Cardiac muscle cell (in vitro differentiated cells and primary cell): Measurements from ENCODE around the gene DOCK7. TPM values are rescaled to one million over a fixed set of nuclear protein-coding genes. Genes with fewer than 3 reads are reported as not detected.
"Not testable (repeated sequence)": the region's sequence is repeated elsewhere in the genome, so short reads cannot be mapped to it uniquely, and the experiment has no call there.

Source experiments
- DNase-seq, 2 donors: peaks; one replicate each; pipeline versions ENCODE4 v3.0.0 to v3.0.0-alpha.2; 2010 to 2017; ENCODE audit warnings: low read depth in 1 of 2, low spot score in 1 of 2
- H3K27ac ChIP-seq: fragments of 200-600 bp; sonication (generic); 2 replicates; pipeline ENCODE4 v1.5.1; 2016
- H3K27me3 ChIP-seq: fragments of 200-600 bp; sonication (generic); 2 replicates; pipeline ENCODE4 v1.6.0; 2016; ENCODE audit warnings: control low read depth
- H3K36me3 ChIP-seq: fragments of 200-600 bp; sonication (generic); 2 replicates; pipeline ENCODE4 v1.5.1; 2016; ENCODE audit warnings: control low read depth
- H3K4me1 ChIP-seq: fragments of 200-600 bp; sonication (generic); 2 replicates; pipeline ENCODE4 v1.8.1; 2017; ENCODE audit warnings: low read depth, mild to moderate bottlenecking, mixed run types
- H3K4me3 ChIP-seq: fragments of 200-600 bp; sonication (generic); 2 replicates; pipeline ENCODE4 v1.5.1; 2016; ENCODE audit warnings: mild to moderate bottlenecking
- H3K9me3 ChIP-seq: fragments of 200-600 bp; sonication (generic); 2 replicates; pipeline ENCODE4 v1.5.1; 2017; ENCODE audit warnings: low read depth, mild to moderate bottlenecking, control low read depth
- polyA plus RNA-seq: library from polyadenylated mRNA; unstranded; fragments of >200 nt; fragmentation: Nextera tagmentation; extraction: Ambion mirVana; gene quantifications from 2 replicates; pipeline ENCODE4 v1.2.1, GENCODE V29; 2016
- total RNA-seq: library from RNA; depleted of rRNA; stranded (reverse); fragments of >200 nt; gene quantifications from 2 replicates; pipeline ENCODE4 v1.2.3, GENCODE V29; 2016
- TF ChIP-seq, protein P1 (sequence below): IDR thresholded peaks from 2 replicates; pipeline ENCODE4 v1.5.1; 2012; ENCODE audit warnings: low read depth, mild to moderate bottlenecking, low read length

The DOCK7 gene
- total and polyA plus RNA-seq, 2 experiments from 2014 or later = 17.5 to 79.6 TPM

DNA sequence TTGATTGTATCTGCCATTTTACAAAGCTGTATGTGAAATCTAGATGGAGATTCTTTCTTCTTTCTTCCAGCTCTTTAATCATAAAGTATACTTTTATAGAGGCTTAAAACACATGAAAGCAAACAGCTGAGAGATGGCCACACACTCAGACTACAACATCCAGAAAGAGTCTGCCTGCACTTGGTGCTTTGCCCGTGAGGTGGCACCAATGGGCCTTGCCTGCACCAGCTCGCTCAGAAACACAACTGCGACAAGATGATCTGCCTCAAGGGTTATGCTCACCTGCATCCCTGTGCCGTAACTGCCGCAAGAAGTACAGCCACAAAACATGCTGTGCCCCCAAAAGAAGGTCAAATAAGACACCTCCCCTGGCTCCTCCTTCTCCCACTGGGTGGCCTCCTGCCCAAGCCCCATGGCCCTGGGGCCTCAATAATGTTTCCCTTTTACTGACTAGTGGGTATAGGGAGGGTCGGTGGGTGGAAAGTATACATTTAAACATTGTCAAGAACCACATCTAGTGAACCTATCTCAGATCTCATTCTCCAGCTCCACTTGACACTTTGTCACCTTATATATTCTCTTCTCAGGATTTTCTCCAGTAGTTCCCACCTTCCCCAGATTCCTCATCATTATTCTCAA, 157.6 kb downstream of the DOCK7 start:
- TF ChIP-seq, protein P1, sequence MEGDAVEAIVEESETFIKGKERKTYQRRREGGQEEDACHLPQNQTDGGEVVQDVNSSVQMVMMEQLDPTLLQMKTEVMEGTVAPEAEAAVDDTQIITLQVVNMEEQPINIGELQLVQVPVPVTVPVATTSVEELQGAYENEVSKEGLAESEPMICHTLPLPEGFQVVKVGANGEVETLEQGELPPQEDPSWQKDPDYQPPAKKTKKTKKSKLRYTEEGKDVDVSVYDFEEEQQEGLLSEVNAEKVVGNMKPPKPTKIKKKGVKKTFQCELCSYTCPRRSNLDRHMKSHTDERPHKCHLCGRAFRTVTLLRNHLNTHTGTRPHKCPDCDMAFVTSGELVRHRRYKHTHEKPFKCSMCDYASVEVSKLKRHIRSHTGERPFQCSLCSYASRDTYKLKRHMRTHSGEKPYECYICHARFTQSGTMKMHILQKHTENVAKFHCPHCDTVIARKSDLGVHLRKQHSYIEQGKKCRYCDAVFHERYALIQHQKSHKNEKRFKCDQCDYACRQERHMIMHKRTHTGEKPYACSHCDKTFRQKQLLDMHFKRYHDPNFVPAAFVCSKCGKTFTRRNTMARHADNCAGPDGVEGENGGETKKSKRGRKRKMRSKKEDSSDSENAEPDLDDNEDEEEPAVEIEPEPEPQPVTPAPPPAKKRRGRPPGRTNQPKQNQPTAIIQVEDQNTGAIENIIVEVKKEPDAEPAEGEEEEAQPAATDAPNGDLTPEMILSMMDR = peak; percentile 69
- Histone ChIP-seq H3K4me3 (no peak overlapping the region), H3K27me3 (no peaks in the 10 kb centered on the region), H3K4me1 (peaks cover 11% of the 10 kb centered on the region), H3K36me3 (peaks cover 5% of the 10 kb centered on the region), H3K27ac (no peak overlapping the region), H3K9me3 (no peaks in the 10 kb centered on the region)
- peak; percentile 53 to 73 for DNase-seq

DNA sequence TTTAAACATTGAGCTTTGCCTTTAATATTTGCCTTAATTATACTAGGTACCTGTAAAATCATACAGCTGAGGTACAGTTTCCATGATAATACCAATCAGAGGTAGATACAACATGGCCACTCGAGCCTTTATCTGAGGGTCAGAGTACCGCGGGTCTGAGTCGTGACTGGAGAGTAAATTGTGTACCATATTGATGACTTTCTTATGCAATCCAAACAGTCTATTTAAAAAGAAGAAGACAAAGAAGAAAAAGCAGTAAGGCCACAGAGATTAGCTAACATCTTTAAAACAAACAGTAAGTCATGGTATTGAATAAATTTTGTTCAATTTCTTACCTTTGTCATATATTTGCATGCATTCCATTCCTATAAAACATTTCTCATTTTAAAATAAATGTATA, 159.0 kb downstream of the DOCK7 start:
- Histone ChIP-seq H3K36me3 (no peaks in the 10 kb centered on the region), H3K27me3 (no peaks in the 10 kb centered on the region), H3K4me3 (no peak overlapping the region), H3K27ac (no peak overlapping the region), H3K9me3 (no peaks in the 10 kb centered on the region), H3K4me1 (peaks cover 11% of the 10 kb centered on the region)
- TF ChIP-seq, protein P1 = no peak
- DNase-seq = no peak

DNA sequence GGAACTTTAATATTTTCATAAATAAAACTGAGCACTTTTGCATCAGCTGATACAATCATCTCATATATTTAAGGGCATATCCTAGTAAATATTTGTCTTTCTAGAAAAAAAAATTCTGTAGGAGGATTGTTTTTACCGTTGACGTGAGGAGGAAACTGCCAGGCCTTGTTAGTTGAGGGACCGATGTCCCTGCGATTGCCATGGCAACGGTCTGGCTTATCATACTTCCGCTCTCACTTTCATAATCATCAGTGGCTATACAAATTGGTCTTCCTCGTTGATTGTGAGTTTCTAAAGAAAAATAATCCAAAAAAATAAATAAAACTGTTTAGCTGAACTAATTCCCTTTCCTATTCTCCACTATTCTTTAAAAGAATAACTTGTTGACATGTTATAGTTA, 160.2 kb downstream of the DOCK7 start:
- peak in 1 of 2 donors; percentile 55 for DNase-seq
- Histone ChIP-seq H3K27me3 (no peaks in the 10 kb centered on the region), H3K27ac (no peak overlapping the region), H3K4me1 (peaks cover 6% of the 10 kb centered on the region), H3K4me3 (no peak overlapping the region), H3K36me3 (no peaks in the 10 kb centered on the region), H3K9me3 (no peaks in the 10 kb centered on the region)
- TF ChIP-seq, protein P1 = no peak

DNA sequence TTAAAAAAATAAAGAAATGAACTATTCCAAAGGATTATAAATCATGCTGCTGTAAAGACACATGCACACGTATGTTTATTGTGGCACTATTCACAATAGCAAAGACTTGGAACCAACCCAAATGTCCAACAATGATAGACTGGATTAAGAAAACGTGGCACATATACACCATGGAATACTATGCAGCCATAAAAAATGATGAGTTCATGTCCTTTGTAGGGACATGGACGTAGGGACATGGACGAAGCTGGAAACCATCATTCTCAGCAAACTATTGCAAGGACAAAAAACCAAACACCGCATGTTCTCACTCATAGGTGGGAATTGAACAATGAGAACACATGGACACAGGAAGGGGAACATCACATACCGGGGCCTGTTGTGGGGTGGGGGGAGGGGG, 160.8 kb downstream of the DOCK7 start:
- not testable (repeated sequence) for H3K27ac ChIP-seq, H3K4me1 ChIP-seq, H3K4me3 ChIP-seq, H3K27me3 ChIP-seq, H3K9me3 ChIP-seq, H3K36me3 ChIP-seq, DNase-seq

DNA sequence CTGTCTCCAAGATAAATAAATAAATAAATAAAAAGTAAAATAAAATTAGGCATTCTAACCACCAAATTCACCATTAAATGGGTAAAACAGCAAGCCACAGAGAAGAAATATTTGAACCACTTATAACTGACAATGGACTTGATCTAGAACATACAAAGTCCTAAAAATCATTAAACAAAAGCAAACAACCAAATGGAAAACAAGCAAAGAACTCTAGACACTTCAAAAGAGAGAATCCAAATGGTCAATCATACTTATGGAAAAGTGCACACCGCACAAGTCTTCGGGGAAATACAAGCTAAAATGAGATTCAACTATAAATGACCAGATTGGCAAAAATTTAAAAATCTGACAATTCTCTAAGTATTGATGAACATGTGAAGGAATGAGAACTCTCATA, 164.3 kb downstream of the DOCK7 start:
- Histone ChIP-seq H3K4me3 (no peak overlapping the region), H3K36me3 (no peaks in the 10 kb centered on the region), H3K4me1 (no peaks in the 10 kb centered on the region), H3K9me3 (no peaks in the 10 kb centered on the region), H3K27me3 (no peaks in the 10 kb centered on the region), H3K27ac (no peak overlapping the region)
- TF ChIP-seq, protein P1 = no peak
- DNase-seq = no peak

DNA sequence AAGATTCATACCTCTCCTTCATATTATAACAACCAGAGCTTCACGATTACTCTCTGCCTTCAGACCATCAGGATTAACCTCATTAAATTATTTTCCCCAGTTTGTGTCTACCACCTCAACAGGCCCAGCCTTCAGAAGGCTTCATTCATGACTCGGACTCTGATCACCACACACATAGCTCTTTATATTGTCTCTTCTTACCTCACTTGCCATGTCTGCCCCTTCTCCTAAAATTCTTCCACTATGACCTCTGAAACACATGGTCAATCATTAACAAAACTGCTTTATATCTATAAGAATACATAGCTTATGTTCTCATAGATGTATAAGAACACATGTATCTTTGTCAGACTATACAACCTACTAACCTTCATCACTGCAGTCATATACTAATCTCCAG, 171.6 kb downstream of the DOCK7 start:
- Histone ChIP-seq H3K9me3 (no peaks in the 10 kb centered on the region), H3K4me1 (no peaks in the 10 kb centered on the region), H3K27ac (no peak overlapping the region), H3K27me3 (no peaks in the 10 kb centered on the region), H3K4me3 (no peak overlapping the region), H3K36me3 (no peaks in the 10 kb centered on the region)
- no peak for DNase-seq
- TF ChIP-seq, protein P1 = no peak
